ENCODE results near the gene PCDHGA1. TPM values are rescaled to one million over a fixed set of nuclear protein-coding genes. Genes with fewer than 3 reads are reported as not detected.

PCDHGA1 gene
- total RNA-seq, 1 experiment from 2014 or later = 2.2 TPM

- intact Hi-C loops (cut with micrococcal nuclease; ENCODE audit: unreplicated experiment) = loop anchor here (1.0 to 5.0 kb wide), 2 partner anchors 11 to 36 kb away; partner anchors contain the start of gene PCDHGC3
Observed at GRCh38 chr5:141512911-141513626, 182.8 kb downstream of the PCDHGA1 start.

GRCh38 chr5:141513627-141514329 is 183.5 kb downstream of the PCDHGA1 start:
- BruUV-seq (replicated peaks) = no TSS peak

More at GRCh38 chr5:141512911-141513626, 182.8 kb downstream of the PCDHGA1 start:
- ChIA-PET POLR2A (ENCODE audit: low non-redundant PET) (interaction anchor here (0.6 to 1.0 kb wide), 2 partner anchors 12 to 473 kb away, joined by 3 read pairs; no protein-coding TSS in a partner anchor), CTCF (interaction anchor here (0.6 to 2.2 kb wide), 10 partner anchors 9 to 378 kb away, joined by 3 to 11 read pairs (median 4); partner anchors contain the start of genes PCDHB14, PCDHB5, PCDHGA11 and PCDHGC3)
- TF ChIP-seq EZH2 (IDR thresholded peaks at IDR 0.05; ENCODE audit: borderline replicate concordance, low read depth, low read length, poor library complexity, severe bottlenecking) = no peak
- TF ChIP-seq CTCF (conservative IDR thresholded peaks at IDR 0.05; ENCODE audit: low read depth, low read length) = no peak
- Histone ChIP-seq H3K9me3 (ENCODE audit: low read depth, low read length, poor library complexity, severe bottlenecking) (no peaks in the 10 kb centered on the region), H3K36me3 (ENCODE audit: insufficient read depth, low read length, poor library complexity, severe bottlenecking) (peaks cover 32% of the 10 kb centered on the region), H3K27me3 (replicated peaks; ENCODE audit: insufficient read depth, low read depth, low read length, poor library complexity) (no peaks in the 10 kb centered on the region), H3K27ac (ENCODE audit: low read depth, low read length, poor library complexity, severe bottlenecking) (peak overlapping the region; percentile 92), H3K4me3 (ENCODE audit: low read depth, low read length, poor library complexity, severe bottlenecking) (peak overlapping the region; percentile 57), H3K4me1 (ENCODE audit: insufficient read depth, low read length, poor library complexity, severe bottlenecking) (peaks cover 55% of the 10 kb centered on the region)
- peak; percentile 90 for DNase-seq (ENCODE audit: low spot score)
- no TSS peak for BruUV-seq (replicated peaks)

More at GRCh38 chr5:141513627-141514329, 183.5 kb downstream of the PCDHGA1 start:
- DNase-seq (ENCODE audit: low spot score) = peak; percentile 94
- peaks cover 54% of the 10 kb centered on the region for H3K4me1 ChIP-seq (ENCODE audit: insufficient read depth, low read length, poor library complexity, severe bottlenecking)
- POLR2A ChIA-PET (ENCODE audit: low non-redundant PET) = interaction anchor here (0.6 to 1.0 kb wide), 2 partner anchors 11 to 474 kb away, joined by 3 read pairs; no protein-coding TSS in a partner anchor
- H3K36me3 ChIP-seq (ENCODE audit: insufficient read depth, low read length, poor library complexity, severe bottlenecking) = peaks cover 32% of the 10 kb centered on the region
- intact Hi-C loops (cut with micrococcal nuclease; ENCODE audit: unreplicated experiment) = loop anchor here (1.0 to 5.0 kb wide), 2 partner anchors 11 to 36 kb away; partner anchors contain the start of gene PCDHGC3
- H3K27me3 ChIP-seq (replicated peaks; ENCODE audit: insufficient read depth, low read depth, low read length, poor library complexity) = no peaks in the 10 kb centered on the region
- CTCF ChIA-PET = interaction anchor here (0.6 to 2.2 kb wide), 8 partner anchors 11 to 378 kb away, joined by 3 to 11 read pairs (median 5); partner anchors contain the start of genes PCDHB14, PCDHB5, PCDHGA11 and PCDHGC3
- H3K9me3 ChIP-seq (ENCODE audit: low read depth, low read length, poor library complexity, severe bottlenecking) = no peaks in the 10 kb centered on the region
- H3K4me3 ChIP-seq (ENCODE audit: low read depth, low read length, poor library complexity, severe bottlenecking) = peak overlapping the region; percentile 57
- H3K27ac ChIP-seq (ENCODE audit: low read depth, low read length, poor library complexity, severe bottlenecking) = peak overlapping the region; percentile 92
- TF ChIP-seq EZH2 (IDR thresholded peaks at IDR 0.05; ENCODE audit: borderline replicate concordance, low read depth, low read length, poor library complexity, severe bottlenecking) (no peak), CTCF (conservative IDR thresholded peaks at IDR 0.05; ENCODE audit: low read depth, low read length) (no peak)

Measured in A673 (cell line).